ENCODE data around the gene TTC34.

TTC34 gene

GRCh38 chr1:2801535-2802291 lies at the start of gene TTC34:
Gene TTC34, minus strand, starts transcription at chr1:2801693. Its CDS starts 866 bp downstream, at chr1:2800827.
- no peak for DNase-seq

- no peak for DNase-seq
These were observed 49.0 kb upstream of the TTC34 start for GRCh38 chr1:2850502-2850901.

- DNase-seq, result no peak
These were observed 46.6 kb upstream of the TTC34 start for GRCh38 chr1:2848006-2848670.

GRCh38 chr1:2847086-2847985 lies 45.8 kb upstream of the TTC34 start:
- no peak for DNase-seq

- DNase-seq, result no peak
These were observed 44.4 kb upstream of the TTC34 start for GRCh38 chr1:2845869-2846268.

GRCh38 chr1:2840036-2840809 lies 38.7 kb upstream of the TTC34 start:
- DNase-seq, result no peak

- DNase-seq, result no peak
These were observed 36.3 kb upstream of the TTC34 start for GRCh38 chr1:2837823-2838222.

- DNase-seq, result no peak
These were observed 35.8 kb upstream of the TTC34 start for GRCh38 chr1:2837316-2837715.

- DNase-seq, result no peak
These were observed 35.0 kb upstream of the TTC34 start for GRCh38 chr1:2836333-2836970.

GRCh38 chr1:2835650-2836159 lies 34.2 kb upstream of the TTC34 start:
- no peak for DNase-seq

- no peak for DNase-seq
These were observed 33.5 kb upstream of the TTC34 start for GRCh38 chr1:2834741-2835564.

- no peak for DNase-seq
These were observed 32.6 kb upstream of the TTC34 start for GRCh38 chr1:2834146-2834475.

- DNase-seq, result no peak
These were observed 32.1 kb upstream of the TTC34 start for GRCh38 chr1:2833454-2834145.

- no peak for DNase-seq
These were observed 31.3 kb upstream of the TTC34 start for GRCh38 chr1:2832506-2833453.

GRCh38 chr1:2831596-2832212 lies 30.2 kb upstream of the TTC34 start:
- no peak for DNase-seq

GRCh38 chr1:2830761-2831425 lies 29.4 kb upstream of the TTC34 start:
- DNase-seq, result no peak

- DNase-seq, result no peak
These were observed 28.5 kb upstream of the TTC34 start for GRCh38 chr1:2829846-2830615.
